C4-2B (cell line): ENCODE results near the gene GPR52.

Experiments
- CTCF ChIP-seq: fragments of 450-650 bp; conservative IDR thresholded peaks from 2 replicates; pipeline ENCODE4 v1.5.1; 2017; ENCODE audit warnings: mild to moderate bottlenecking
- ZFX ChIP-seq: fragments of 450-650 bp; IDR thresholded peaks from 2 replicates; pipeline ENCODE4 v1.6.1; 2017

GRCh38 chr1:174480324-174480723 is 32.6 kb downstream of the GPR52 start:
- TF ChIP-seq CTCF, result no peak
- no peak for TF ChIP-seq ZFX
